ENCODE measurements around the gene NAP1L5. TPM values are rescaled to one million over a fixed set of nuclear protein-coding genes. Genes with fewer than 3 reads are reported as not detected.
A peak's percentile ranks its signal among the peaks of the same experiment; 100 is the strongest.

NAP1L5 gene
- total and polyA plus RNA-seq, 4 donors = 2.0 to 10.0 (median 2.9) TPM

DNA sequence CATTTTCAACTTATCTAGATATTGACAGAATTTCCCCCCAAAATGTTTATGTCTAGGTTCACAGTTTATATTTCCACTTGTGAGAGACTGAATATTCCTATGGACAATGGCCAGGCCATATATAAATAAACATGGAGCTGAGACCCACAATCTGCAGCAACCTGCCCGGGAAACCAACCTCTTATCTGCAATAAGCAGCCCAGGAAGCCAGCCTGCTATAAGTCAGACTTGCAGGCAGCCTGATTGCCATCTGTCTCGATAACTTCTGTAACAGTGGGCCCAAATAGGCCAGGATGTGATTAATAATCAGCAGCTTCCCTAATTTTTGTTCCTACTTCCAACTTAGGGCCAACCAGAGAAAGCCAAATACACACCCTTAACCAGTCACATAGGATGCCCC, 5.2 kb upstream of the NAP1L5 start:
- no peak overlapping the region for H3K4me3 ChIP-seq (ENCODE audit: low read depth in 1 of 3, low read length in 3 of 3)
- peaks cover 0 to 8% (median 3%) of the 10 kb centered on the region in 4 donors for H3K4me1 ChIP-seq (ENCODE audit: control insufficient read depth in 4 of 4, insufficient read depth in 4 of 4, low read length in 3 of 4)
- H3K9ac ChIP-seq (ENCODE audit: low read depth in 1 of 2, low read length in 2 of 2) = no peak overlapping the region
- TF ChIP-seq FOXA1 (IDR thresholded peaks at IDR 0.05) = no peak
- TF ChIP-seq HNF4A (conservative IDR thresholded peaks at IDR 0.05) = no peak
- no peak for TF ChIP-seq RAD21 (IDR thresholded peaks at IDR 0.05)
- TF ChIP-seq NR2F2 (IDR thresholded peaks at IDR 0.05) = no peak
- TF ChIP-seq YY1 (IDR thresholded peaks at IDR 0.05) = no peak
- TF ChIP-seq, protein P1, sequence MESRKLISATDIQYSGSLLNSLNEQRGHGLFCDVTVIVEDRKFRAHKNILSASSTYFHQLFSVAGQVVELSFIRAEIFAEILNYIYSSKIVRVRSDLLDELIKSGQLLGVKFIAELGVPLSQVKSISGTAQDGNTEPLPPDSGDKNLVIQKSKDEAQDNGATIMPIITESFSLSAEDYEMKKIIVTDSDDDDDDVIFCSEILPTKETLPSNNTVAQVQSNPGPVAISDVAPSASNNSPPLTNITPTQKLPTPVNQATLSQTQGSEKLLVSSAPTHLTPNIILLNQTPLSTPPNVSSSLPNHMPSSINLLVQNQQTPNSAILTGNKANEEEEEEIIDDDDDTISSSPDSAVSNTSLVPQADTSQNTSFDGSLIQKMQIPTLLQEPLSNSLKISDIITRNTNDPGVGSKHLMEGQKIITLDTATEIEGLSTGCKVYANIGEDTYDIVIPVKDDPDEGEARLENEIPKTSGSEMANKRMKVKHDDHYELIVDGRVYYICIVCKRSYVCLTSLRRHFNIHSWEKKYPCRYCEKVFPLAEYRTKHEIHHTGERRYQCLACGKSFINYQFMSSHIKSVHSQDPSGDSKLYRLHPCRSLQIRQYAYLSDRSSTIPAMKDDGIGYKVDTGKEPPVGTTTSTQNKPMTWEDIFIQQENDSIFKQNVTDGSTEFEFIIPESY (IDR thresholded peaks at IDR 0.05) = no peak
- TF ChIP-seq TAF1 (conservative IDR thresholded peaks at IDR 0.05) = no peak
- TF ChIP-seq RXRA (IDR thresholded peaks at IDR 0.05) = no peak
- TF ChIP-seq MAX (IDR thresholded peaks at IDR 0.05) = no peak
- H3K27me3 ChIP-seq (ENCODE audit: control insufficient read depth in 4 of 4, insufficient read depth in 4 of 4, low read length in 3 of 4) = no peaks in the 10 kb centered on the region
- peaks cover 0 to 12% (median 2%) of the 10 kb centered on the region in 4 donors for H3K36me3 ChIP-seq (ENCODE audit: control insufficient read depth in 4 of 4, insufficient read depth in 3 of 4, low read depth in 1 of 4, low read length in 3 of 4)
- no peak for DNase-seq (ENCODE audit: low spot score)
- 87% methylated on average over 2 of the region's 2 CpGs for WGBS
- no peak overlapping the region for H3K27ac ChIP-seq (ENCODE audit: low read depth in 1 of 2, low read length in 2 of 2)
- H3K9me3 ChIP-seq (ENCODE audit: control insufficient read depth in 4 of 4, low read length in 3 of 4) = no peaks in the 10 kb centered on the region

DNA sequence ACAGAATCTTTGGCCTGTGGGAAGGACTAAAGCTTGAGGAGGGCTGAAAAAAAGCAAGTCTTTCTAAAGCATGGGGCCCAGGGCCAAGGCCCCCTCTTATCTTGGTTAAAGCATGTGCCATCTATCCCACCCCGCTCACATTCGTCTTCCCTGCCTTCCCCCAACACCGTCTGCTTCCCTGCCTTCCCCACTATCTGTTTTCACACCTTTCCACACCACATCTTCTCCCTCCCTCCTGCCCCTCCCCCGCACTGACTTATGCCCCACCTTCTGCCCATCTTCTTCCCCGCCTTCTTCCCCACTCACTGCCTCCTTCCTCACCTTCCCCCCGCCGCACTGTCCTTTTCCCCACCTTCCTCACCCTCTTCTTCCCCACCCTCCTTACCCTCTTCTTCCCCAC, 890 bp upstream of the NAP1L5 start:
- TF ChIP-seq GABPA (IDR thresholded peaks at IDR 0.05 in 1 of 2, conservative IDR thresholded peaks at IDR 0.05 in 1 of 2) (no peak), REST (IDR thresholded peaks at IDR 0.05) (no peak), RXRA (IDR thresholded peaks at IDR 0.05) (no peak), FOXA1 (IDR thresholded peaks at IDR 0.05) (no peak), HNF4A (conservative IDR thresholded peaks at IDR 0.05) (no peak), MAX (IDR thresholded peaks at IDR 0.05) (no peak), CTCF (IDR thresholded peaks at IDR 0.05; ENCODE audit: low read depth, low read length, missing input control) (no peak), EGR1 (IDR thresholded peaks at IDR 0.05; ENCODE audit: low read depth in 2 of 2) (no peak), RAD21 (IDR thresholded peaks at IDR 0.05) (no peak), SP1 (IDR thresholded peaks at IDR 0.05) (no peak), ATF3 (IDR thresholded peaks at IDR 0.05) (no peak), TAF1 (conservative IDR thresholded peaks at IDR 0.05) (no peak), FOXA2 (IDR thresholded peaks at IDR 0.05) (no peak), YY1 (IDR thresholded peaks at IDR 0.05) (no peak), JUND (IDR thresholded peaks at IDR 0.05) (no peak), NR2F2 (IDR thresholded peaks at IDR 0.05) (no peak)
- TF ChIP-seq, protein P1 (IDR thresholded peaks at IDR 0.05) = no peak
- H3K36me3 ChIP-seq (ENCODE audit: control insufficient read depth in 4 of 4, insufficient read depth in 3 of 4, low read depth in 1 of 4, low read length in 3 of 4) = no peaks in the 10 kb centered on the region
- H3K9me3 ChIP-seq (ENCODE audit: control insufficient read depth in 4 of 4, low read length in 3 of 4) = no peaks in the 10 kb centered on the region
- peak; percentile 50 for DNase-seq (ENCODE audit: low spot score)
- H3K27me3 ChIP-seq (ENCODE audit: control insufficient read depth in 4 of 4, insufficient read depth in 4 of 4, low read length in 3 of 4) = no peaks in the 10 kb centered on the region
- H3K9ac ChIP-seq (ENCODE audit: low read depth in 1 of 2, low read length in 2 of 2) = no peak overlapping the region
- 95% methylated on average over 7 of the region's 7 CpGs for WGBS
- no peak overlapping the region for H3K4me3 ChIP-seq (ENCODE audit: low read depth in 1 of 3, low read length in 3 of 3)
- no peak overlapping the region for H3K27ac ChIP-seq (ENCODE audit: low read depth in 1 of 2, low read length in 2 of 2)
- peaks cover 0 to 3% (median 1%) of the 10 kb centered on the region in 4 donors for H3K4me1 ChIP-seq (ENCODE audit: control insufficient read depth in 4 of 4, insufficient read depth in 4 of 4, low read length in 3 of 4)
